HUDEP-2 (cell line): ENCODE measurements around the gene PDGFD.

Source experiments
- DNase-seq, 76 experiments: peaks; one replicate each; lab custom pipeline; 2025; ENCODE audit not compliant: unreplicated experiment in 76 of 76; lab: John Stamatoyannopoulos, UW

PDGFD gene

DNA sequence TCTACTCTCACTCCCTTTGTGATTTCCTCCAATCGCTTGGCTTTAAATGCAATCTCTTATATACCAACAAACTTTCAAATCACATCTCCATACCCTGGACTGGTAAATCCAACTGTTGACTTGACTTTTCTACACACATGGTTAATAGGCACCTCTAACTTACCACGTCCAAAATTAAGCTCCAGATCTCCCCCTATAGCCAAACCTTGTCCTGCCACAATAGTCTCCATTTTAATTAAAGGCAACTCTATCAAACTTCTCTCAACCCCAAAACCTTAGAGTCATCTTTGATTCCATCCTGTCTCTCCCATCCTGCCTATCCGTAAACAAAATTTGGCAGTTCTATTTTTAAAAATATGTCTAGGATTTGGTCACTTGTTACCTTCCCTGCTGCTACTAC lies 269.3 kb downstream of the PDGFD start:
- no peak for DNase-seq

DNA sequence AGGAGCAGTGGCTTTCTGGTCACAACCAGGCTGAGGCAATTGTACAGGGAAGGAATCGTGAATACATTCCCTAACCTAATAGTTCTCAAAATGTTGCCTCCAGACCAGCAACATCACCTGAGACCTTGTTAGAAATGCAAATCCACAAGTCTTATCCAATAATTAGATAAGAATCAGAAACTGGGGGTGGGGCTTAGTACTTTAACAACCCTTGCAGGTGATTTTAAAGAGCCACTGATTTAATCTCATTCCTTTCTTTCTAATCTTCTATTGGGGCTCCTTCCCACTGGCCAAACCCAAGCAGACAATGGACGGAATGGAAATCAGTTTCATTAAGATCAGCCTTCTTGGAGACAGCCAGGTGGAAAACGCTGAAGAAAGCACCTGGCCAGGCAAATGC lies 269.9 kb downstream of the PDGFD start:
- no peak for DNase-seq

DNA sequence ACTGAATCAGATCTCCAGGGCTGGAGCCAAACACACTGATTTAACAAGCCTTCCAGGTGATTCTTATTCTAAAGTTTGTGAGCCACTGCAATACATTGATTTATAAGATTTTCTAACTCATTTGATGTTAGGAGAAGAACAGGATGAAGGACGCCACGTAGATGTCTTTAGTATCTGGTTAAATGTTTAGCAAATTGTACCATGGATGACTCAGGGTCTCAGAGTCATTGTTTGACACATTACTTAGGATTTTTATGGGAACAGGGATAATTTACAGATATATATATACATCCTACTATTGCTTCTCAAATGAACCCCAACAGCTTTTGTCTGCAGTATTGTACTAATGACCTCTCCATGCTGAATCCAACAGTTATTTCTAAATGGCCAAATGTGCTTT lies 270.6 kb downstream of the PDGFD start:
- no peak for DNase-seq

DNA sequence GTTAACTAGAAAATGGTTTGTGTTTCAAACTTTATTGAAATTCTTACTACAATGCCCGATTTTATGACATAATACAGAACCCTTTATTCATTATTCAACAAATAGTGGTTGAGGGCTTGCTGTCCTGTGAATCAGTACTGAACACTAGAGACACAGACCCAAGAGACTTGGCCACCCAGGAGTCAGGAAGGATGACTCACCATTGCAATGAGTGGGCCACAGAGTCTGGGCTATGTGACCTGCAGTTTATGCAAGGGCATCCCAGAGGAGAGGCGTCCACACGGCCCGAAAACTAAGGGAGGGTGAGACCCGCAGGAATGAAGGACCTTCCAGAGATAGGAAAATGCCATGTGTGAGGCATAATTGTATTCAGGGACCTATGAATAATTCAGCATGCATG lies 271.3 kb downstream of the PDGFD start:
- no peak for DNase-seq

DNA sequence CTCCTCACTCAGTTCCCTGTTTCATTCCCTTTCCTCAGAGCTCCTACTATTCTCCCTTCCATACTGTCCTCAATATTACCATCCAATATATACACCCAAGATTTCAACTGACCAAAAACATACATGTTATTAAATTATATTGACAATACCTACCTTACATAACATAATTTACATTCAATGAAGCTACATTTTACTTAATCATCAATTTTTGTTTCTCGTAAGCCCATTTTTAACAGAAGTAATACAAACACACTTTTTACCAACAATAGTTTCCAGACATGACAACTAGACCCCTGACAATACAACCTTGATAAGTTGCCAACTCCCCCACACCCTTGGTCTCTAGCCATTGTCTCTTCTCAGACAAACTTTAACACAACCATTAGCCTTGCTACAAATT lies 273.3 kb downstream of the PDGFD start:
- DNase-seq, result no peak

DNA sequence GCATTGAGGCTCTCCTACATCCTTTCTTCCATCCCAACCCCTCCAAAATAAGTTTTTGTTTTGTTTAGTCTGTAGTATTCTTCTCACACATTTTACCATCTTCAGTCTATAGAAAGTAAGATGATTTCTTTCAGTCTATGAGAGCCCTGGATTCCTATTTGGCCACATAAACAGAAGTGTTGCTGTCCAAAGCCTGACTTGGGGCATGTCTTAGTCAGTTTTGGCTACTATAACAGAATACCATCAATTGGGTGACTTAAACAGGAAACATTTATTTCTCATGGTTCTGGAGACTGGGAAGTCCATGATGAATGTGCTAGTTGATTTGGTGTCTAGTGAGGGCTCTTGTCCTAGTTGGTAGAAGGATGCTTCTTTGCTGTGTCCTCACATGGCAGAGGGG lies 274.3 kb downstream of the PDGFD start:
- no peak for DNase-seq

DNA sequence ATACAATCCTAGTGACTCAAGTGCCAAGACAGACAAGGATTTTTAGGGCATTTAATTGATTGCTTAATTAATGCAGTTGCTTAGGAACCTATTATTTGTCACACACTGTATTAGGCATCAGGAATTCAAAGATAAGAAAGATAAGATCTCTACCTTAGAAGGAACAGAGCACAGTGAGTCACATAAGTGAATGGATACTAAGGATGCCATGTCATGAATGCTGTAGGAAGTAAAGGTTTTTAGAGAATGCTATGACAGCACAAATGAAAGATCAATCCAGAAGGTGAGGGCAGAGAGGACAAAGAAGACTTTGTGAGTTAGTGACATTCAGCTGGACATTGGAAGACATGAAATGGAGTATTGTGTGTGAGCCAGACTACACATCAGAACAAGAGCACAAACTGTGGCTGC lies 275.4 kb downstream of the PDGFD start:
- DNase-seq, result no peak

DNA sequence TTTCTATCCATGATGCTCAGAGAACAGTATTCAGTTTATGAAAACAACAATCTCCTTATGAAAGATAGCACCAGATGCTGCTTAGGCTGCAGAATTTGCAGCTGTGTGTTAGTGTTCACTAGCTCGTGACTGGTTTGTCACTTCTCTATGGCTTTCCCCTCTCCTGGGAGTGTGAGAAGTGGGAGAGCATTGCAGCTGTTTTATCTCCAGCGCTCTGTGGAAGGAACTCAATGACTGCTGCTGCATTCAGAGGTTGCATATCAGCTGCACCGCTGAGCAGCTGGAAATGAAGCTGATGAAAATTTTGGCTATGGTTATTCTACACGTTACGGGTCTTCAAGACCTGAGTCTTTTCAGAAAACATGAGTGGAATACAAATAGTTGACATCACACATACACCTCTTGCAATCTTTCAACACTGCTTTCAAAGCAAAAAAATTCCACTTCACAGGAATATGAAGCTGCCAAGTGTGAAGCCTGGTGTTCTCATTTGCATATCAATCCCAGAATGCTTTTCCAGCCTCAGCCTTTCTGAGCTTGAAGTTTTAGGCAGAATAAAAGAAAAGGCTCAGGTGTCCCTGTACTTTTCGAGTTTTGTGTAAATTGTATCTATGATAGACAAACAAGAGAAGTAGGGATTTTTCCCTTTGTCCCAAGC lies 276.8 kb downstream of the PDGFD start:
- no peak for DNase-seq

DNA sequence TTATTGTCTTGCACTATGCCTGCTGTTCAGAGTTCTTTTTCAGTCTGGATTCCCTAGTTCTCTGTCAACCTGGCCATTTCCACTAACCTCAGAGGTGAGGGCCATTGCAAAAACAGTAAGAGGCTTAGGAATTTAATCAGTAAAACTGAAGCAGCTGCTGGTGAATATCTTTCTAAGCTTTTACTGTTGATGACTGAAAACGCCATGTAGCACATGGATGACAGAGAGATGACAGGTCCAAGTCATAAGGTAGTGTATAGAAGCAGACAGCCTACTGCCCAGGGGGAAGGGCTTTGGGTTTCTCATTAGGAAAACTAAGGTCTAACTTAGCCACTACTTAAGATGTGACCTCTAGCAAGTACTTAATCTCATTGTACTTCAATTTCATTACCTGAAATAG lies 280.1 kb downstream of the PDGFD start:
- DNase-seq, result no peak

DNA sequence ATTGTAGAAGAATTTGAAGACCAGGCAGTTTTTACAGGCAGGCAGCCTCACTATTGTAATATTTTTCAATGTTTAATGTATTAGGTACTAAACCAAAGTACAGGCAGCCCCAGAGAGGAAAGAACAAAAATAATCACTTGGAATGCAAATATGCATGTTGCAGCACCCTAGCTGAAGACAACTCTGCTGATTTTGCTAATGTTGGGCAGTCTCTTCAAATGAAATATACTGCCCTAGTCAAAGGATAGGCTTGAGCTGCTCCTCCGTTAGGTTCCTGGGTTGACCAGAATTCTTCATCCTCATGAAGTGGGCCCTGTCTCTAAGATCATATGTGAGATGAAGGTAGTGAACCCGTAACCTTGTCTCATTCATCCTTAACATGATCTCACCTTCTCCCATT lies 280.7 kb downstream of the PDGFD start:
- no peak for DNase-seq

DNA sequence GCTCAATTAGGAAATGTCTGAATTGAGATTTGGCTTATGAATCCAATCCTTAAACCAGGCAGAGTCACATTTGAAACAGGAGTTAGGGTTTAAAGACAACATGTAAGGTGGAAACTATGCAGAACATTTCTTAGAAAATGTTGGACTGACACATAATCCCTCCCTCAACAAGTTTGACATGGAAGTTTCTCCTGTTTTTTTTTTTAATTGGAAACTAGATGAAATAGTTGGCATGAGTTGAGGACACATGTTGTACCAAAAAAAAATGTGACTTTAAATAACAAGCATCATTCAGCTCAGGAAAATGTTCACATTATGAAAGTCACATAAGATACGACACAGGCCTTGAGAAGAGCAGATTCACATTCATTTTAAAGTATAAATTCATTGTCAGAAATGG lies 282.4 kb downstream of the PDGFD start:
- DNase-seq, result no peak

DNA sequence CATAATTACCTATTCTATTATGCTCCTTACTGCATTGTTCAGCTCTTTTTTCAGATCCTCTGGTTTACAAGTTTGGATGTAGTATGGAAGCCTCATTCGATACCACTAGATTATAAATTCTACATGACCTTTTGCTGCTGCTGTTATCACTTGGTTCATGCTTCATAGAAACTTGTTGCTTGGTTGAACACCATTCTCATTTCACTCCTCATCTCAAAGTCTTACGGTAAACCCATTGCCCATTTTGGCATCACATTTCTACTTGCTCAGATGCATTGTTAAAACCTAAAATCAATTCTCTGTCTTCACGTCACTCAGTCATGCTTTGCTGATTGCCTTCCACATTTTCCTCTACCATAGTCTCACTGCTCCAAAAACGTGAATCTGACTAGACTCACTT lies 283.0 kb downstream of the PDGFD start:
- DNase-seq, result no peak

DNA sequence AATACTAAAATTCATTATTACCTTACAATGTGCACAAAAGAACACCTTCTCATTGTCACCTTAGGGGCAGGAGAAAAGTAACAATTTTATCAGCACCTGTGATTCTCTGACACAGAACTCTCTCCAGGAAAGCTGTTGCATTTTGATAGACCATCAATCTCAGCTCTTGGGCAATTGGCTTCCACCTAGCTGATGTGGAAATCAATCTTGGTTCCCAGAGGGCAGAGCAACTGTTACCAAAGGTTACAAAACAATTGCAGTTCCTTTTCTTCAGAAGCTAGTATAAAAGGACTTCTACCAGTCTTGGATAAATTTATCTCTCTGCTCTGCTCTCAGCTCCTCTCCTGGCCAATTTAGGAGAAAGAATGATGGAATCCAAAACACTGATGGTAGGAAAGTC lies 285.3 kb downstream of the PDGFD start:
- no peak for DNase-seq

DNA sequence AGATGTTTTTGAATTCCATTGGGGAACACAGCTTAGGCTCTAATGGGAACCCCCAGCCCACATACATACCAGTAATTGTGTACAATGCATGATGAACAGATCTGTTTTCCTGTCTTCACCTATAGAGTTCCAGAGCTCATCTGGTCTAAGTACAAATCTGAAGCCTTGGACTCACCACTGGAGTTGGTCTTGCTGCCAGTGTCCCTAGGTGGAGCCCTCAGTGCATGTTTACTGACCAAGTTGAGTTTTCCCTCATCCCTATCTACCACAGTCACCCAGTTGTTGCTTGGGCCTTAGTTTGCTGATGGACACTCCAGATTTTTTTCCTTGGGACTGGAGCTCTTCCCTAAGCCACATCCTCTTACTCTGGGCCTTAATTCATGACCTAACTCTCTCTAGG lies 286.7 kb downstream of the PDGFD start:
- DNase-seq, result peak in 2 of 76 experiments; percentile 4 to 10

DNA sequence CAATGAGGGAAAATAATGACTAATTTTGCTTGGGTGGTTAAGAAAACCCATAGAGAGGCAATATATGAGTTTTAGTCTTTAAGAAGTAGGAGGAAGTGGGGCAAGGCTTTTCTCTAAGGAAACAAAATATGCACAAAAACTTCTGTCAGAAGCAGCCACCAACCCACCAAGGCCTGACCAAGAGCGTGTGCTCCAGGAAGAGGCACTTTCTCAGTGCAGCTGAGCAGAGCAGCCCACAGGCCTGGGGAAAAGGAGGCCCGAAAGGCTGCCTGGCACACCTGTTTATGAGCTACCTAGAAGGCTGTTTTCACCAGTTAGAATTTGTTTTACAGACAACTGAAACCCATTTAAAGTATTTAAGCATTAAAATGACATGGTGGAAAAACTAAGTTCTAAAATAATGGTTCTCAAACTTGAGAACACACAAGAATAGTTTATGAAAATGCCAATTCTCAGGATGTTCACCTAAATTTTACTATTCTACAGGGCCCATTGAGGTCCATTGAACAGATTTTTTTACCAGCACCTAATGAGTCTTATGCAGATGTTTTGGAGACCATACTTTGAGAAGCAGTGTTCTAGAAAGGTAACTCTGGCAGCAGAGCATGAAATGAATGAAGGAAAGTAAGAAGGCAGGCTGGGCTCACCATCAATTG lies 288.0 kb downstream of the PDGFD start:
- no peak for DNase-seq

DNA sequence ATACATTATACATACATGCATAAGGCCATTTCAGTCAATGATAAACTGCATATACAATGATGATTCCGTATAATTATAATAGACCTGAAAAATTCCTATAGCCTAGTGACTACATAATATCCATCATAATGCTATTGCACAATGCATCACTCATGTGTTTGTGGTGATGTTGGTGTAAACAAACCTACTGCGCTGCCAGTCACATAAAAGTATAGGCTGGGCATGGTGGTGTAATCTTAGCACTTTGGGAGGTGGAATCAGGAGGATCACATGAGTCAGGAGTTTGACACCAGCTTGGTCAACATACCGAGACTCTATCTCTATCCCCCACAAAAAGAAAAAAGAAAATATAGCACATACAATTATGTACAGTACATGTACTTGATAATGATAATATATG lies 291.2 kb downstream of the PDGFD start:
- no peak for DNase-seq

DNA sequence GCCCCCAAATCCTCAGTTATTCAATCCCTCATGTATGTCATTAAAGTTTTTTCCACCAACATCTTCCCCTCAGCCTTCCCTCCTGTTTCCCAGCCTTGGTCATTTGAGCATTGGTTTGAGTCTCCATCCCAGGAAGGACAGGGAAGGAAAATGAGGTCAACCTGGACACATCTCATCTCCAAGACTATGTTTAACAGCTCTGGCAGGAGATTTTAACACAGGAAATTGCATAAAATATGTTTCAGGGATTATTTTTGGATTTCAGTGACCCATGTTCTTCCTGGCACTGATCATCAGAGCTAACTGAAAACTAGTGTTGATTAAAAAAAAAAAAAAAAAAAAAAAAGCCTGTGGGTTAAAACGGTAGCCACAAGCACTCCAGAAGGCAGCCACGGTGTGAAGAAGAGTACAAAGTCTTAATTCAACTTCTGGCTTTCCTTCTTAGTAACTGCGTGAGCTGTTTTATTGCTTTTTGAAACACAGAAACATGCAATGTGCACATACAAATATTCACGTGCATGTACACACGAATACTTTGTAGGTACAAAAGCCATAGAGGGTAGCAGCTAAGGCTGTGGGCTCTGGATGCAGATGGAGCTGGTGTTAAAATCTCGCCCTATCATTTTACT lies 291.9 kb downstream of the PDGFD start:
- DNase-seq, result no peak

DNA sequence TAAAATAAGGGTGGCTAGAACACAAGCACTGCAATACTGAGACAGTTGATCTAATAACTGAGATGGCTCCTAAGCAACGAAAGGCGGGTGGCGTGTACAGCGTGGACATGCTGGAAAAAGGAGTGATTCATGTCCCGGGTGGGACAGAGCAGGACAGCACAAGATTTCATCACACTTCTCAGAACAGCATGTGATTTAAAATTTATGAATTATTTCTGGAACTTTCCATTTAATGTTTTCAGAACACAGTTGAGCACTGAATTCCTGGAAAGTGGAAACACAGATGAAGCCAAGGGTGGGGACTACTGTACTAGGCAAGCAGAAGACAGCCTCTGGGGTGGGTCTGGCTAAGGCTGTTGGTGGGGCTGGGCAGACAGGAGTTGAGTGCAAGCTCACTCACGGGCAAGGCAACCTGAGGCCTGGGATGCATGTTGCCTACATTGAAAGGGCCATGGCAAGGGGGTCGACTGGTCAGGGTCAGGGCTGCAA lies 293.1 kb downstream of the PDGFD start:
- peak in 3 of 76 experiments; percentile 6 to 42 (median 23) for DNase-seq

DNA sequence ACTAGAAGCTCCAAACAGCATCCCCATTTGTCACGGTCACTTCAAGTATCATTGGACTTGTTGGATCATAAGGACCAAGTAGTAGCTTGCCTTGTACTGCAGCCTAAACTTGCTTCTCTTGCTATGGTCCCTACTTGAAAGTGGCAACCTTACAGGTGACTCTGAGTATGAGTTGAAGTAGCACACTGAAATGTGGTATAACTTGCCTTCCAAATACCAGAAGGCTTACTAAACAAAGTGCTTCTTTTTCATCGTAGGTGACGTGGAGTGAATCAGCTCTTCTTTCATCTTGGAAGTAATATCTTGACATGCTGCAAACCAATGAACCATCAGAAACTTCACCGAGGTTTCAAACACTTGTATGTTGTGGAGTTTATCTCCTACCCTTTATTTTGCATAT lies 296.5 kb downstream of the PDGFD start:
- DNase-seq, result no peak

DNA sequence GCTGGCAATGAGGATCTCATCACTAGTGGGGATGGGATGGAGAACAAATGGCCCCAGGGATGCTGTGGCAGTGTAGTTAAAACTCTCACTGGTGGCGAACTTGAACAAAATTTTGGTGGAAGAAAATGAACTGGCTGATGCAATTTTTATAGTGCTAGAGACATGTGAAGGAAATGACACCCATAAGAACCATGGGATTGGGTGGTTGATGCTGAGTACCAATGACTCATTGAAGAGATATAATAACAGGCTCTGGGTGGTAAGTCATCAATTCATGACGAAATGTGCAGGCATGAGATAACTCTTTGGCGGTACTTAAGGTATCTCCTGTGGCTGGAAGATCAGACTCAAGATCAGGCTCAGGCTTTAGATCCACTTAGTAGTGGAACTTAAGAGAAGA lies 300.4 kb downstream of the PDGFD start:
- DNase-seq, result peak in 53 of 76 experiments; percentile 1 to 95 (median 63)

DNA sequence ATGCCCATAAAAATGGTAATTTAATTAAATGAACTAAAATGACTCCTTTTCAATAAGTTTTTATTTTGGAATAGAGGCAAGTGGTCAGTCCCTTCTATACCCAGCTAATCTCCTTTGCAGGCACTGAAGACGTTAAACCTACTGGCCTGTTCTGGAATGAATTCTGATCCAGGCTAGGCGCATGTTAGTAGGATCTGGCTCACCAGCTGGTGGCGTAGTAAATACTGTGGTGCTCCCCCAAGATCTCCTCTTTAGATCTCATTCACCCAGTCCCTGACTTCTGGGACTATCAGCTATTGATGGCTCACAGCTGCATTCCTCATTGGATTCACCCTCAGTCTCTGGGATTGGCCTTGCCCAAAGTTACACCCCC lies 301.2 kb downstream of the PDGFD start:
- peak in 9 of 76 experiments; percentile 5 to 31 (median 14) for DNase-seq
